Activated CD8-positive, alpha-beta memory T cell treated with anti-CD3 and anti-CD28 coated beads, Interleukin-2, amount 50 U/mL, for 24 hours (primary cell): Measurements from ENCODE around the gene SGK1.

Source experiments
- DNase-seq: peaks from one replicate; pipeline ENCODE4 v3.0.0-alpha.2; 2020; ENCODE audit errors: extremely low read depth

SGK1 gene

DNA sequence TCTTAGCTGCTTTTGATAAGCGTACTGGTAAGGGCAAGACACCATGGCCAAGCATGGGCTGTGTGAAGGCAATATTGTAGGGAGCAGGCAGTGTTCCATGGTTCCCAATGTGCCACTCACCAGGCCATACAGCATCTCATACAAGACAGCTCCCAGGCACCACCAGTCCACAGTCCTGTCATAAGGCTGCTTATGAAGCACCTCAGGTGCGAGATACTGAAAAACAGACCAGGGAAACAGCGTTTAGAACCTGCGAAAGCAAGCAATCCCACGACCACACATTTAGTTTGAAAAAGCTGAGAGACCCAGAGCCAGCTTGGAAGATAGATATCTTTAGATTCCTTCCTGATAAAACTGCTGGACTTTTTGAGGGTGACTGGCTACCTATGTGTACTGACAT, 146.4 kb downstream of the SGK1 start:
- no peak for DNase-seq

DNA sequence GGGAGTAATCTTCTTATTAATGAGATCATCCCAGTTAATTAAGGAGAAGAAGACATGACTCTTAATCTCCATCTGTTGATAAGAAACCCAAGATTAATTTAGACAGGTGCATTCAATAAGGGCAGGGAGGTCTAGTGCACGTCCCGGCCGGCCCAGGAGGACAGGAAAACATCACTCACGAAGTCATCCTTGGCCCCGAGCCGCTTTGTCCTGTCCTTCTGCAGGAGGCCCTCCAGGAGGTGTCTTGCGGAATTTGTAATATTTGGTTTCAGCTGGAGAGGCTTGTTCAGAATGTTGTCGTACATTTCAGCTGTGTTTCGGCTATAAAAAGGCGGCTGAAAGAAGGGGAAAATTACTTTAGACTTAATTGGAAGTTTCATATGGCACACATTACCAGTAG, 147.1 kb downstream of the SGK1 start:
- DNase-seq, result no peak

DNA sequence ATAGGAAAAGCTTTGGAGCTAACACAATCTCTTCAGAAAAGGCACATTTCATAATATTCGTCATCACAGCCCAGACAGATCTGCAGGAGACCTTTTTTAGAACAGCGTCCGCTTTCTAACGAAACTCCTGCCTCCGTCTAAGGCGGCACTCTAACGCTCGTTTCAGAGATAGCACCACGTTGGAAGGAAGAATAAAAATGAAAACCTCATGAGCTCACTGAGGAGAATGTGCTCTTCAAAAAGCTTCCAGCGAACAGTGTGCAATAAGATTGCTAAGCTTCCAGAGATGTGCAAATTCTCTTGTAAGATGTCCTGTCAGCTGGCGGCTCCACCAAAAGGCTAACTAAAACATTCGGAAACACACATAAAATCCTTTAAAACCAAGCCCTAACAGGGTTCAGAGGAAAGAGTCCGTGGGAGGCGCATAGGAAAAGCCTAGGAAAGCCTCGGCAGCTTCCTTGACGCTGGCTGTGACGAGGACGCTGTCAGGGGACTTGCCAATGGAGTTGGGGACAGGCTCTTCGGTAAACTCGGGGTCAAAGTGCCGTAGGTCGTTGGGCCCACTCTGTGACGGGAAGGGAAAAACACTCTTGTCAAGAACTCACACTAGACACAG, 147.9 kb downstream of the SGK1 start:
- no peak for DNase-seq

DNA sequence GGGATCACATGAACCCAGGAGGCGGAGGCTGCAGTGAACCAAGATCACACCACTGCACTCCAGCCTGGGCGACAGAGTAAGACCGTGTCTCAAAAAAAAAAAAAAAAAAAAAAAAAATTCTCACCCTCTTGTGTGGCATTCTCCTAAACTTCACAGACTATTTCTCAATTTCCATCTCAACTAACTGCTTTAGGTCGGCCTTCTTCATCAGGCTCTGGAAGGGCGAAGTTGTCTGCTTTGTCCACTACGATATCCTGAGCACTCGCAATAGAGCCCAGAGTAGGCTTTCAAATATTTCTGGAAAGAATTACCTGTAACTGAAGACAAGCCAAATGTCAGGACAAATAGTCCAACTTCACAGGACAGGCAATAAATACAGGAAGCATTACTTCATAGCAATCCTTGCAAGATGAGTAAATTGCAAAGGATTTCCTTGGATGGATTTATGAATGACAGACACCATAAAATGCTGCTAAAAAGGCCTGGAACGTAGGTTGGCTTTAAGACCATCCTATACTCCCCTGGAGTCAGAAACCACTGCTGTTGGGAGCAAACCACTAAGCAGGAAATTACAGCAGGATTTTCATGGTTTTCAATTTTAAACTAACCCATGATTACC, 149.2 kb downstream of the SGK1 start:
- DNase-seq, result no peak

DNA sequence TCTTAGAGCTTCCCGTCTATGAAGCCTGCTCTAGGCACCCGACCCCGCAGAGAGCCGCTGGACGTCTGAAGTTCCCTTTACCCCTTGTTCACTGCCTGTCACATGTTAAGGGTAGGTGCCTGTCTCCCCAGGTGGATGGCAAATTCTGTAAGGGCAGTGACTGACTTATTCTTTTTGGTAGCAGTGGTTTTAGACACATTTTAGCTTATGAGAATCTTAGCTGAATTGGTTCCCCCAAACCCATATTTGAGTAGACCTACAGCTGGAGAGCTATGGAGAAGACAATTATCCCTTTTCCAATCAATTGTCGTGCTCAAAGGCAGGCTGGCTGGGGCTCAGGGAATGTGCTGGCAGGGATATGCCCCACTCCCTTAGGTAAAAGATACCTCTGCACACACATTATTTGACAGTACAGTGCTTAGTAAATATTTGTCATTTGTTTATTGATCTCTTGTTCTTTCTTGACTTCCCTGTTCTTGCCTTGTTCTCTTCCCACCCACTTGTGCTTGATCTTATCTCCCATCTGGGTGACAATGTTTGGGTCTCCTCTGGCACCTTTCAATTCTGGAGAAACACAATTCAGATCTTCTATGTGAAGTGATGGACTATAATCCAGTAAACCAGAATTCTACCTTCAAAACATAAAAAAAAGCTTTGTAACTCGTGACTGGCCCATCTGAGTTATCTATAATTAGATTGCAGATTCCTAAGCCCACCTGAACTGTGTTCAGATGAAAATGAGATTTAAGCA, 151.2 kb downstream of the SGK1 start:
- no peak for DNase-seq

DNA sequence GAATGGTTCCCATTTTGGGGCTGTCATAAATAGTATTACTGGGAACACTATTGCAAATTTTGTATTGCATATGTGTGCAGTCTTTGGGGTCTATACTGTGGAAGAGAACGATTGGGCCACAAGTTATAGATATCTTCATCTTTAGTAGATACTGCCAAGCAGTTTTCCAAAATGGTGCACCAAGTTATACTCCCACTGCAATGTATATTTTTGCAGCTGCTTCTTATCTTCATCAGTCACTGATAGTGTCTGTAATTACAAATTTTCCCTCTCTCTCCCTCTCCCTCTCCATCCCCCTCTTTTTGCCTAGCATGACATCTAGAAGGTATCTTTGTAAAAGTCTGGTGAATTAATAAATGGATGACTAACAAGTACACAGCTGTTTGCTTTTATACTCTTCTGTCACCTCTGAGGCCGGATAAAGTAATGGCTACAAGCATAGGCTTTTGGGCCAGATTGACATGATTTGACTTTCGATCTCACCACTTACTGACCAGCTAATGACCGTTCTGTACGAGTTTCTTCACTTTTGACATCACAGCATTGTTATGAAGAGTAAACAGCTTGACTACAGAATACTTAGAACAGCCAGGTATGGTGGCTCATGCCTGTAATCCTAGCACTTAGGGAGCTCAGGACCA, 152.2 kb downstream of the SGK1 start:
- no peak for DNase-seq

DNA sequence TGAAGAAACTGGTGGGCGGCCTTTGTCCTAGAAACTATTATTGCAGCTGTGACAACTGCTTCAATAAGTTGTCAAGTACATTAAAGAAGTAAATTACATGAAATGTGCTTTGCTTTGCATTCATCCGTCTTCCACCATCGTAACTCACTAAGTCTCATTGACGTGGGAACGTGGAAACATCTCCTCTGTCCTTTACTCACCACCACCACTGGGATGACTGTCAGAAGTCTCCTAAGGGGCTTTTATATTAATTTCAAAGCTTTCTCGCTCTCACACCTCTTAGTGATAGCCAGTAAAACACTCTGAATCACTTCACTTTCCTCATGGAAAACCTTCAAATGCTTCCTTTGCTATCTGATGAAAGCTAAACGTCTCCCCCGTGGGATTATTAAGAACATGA, 153.6 kb downstream of the SGK1 start:
- no peak for DNase-seq

DNA sequence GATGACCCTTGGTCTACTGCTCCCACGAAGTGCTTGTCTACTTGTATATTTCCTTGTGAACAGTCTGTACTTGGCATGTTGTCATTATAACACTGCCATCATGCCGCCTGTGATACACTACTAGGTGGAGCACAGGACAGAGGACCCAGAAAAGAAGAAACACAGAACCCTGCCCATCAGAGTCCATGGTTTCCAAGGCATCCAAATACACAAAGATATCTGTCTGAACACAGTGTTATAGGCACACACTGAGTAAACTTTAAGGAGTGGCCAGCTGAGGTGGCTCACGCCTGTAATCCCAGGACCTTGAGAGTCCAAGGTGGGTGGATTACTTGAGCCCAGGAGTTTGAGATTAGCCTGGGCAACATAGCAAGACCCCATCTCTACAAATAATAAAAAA, 155.0 kb downstream of the SGK1 start:
- DNase-seq, result no peak

DNA sequence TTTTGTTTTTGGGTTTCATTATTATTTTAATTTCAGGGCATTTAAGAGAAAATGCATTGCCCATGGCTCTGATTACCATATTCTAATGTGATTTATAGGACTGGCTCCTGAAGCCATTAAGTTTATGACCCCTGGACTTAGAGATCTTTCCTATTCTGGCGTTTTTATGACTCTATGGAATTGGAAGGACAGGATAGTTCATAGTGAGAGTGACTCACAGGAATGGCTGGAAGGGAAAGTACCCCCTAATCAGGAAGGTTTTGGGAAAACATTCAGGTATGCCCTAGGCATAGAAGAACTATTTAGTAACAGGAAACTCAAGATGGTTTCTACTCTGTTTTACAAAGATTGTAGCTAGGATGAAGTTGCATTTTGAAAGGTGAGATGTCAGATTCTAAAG, 156.9 kb downstream of the SGK1 start:
- no peak for DNase-seq

DNA sequence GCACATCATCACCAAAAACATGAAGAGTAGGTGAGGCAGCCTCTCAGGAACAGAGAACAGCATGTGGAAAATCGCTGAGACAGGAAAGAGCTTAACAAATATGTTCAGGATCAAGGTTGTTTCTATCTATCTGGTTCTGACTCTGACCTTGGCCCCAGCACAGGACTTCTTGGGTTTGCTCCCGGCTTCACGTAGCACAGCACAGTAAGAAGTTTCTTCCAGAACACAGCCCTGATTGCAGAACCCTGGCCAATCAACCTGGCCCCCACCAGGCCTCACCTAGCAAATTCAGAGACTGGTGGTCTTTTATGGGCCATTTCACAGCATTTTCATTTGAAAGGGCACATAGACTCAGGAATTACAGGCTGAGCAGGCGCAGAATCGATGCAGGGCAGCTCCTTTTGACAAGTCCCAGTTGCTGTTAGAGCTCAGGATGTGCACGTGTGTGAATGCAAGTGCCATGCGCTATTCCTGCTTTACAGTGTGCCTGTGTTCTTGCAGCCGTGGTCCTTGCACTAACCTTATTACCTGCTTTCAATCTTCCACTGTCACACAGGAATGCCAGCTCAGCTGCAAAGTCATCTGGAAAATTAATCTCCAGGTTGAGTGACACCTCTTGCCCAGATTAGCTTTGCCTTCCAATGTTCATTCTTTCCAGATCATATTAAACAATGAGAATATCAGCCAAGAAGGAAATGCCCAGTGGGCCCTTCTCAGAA, 165.0 kb downstream of the SGK1 start:
- DNase-seq, result no peak

DNA sequence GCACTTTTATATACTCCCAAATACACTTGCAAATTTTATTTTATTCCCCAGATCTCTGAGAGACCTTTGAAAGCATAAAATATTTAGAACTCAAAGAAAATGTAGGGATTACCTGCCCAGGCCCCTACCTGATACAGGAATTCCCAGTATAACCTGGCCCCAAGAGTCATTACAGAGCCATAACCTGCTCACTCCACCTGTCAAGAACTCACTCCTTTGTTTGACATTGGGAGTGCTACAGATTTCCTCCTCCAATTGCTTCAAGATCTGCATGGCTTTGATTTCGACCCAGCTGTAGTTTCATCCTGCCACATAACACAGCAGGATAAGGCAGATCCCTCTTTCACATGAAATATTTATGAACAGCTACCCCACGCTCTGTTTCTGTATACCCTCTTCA, 169.3 kb downstream of the SGK1 start:
- DNase-seq, result no peak

DNA sequence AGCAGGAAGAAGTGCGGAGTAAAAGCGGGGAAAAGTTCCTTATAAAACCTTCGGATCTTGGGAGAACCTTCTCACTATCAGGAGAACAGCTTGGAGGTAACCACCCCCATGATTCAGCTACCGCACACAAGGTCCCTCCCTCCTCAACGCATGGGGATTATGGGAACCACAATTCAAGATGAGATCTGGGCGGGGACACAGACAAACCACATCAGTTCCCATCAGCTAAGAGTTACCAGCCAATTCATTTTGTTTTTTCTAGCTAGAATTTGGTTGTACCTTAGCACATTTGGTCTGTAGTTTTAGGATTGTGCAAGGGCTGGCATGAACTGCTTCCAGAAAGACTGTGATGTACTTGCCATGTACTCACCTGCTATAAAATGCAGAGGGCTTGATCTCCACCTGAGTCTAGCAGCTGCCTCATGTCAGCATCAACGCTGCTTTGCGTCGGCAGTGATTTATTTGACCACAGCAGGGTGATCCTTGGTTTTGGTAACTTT, 170.8 kb downstream of the SGK1 start:
- DNase-seq, result no peak

DNA sequence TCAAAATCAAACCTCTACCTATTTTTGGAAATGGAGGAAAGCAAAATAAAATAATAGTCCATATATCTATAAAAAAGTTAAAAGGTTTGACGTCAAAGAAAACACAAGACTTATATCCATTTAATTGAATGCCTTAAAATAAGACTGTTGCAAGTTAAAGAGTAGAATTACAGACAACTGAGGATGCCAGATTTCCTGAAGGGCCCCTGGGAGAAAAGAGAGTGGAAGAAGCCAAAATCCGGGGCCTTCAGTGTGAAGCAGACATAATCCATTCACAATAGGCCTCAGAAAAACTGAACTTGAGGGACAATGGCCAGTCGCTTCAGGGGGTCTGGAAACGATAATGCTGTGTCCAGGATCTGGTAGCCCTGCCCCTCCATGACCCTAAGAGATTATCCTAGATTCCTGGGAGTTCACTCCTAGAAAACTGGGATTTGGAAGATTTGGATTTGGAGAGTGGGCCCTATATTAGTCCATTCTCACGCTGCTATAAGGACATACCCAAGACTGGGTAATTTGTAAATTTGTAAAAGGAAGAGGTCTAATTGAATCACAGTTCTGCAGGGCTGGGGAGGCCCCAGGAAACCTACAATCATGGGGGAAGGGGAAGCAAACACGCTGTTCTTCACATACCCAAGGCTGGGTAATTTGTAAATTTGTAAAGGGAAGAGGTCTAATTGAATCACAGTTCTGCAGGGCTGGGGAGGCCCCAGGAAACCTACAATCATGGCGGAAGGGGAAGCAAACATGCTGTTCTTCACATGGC, 171.5 kb downstream of the SGK1 start:
- no peak for DNase-seq

DNA sequence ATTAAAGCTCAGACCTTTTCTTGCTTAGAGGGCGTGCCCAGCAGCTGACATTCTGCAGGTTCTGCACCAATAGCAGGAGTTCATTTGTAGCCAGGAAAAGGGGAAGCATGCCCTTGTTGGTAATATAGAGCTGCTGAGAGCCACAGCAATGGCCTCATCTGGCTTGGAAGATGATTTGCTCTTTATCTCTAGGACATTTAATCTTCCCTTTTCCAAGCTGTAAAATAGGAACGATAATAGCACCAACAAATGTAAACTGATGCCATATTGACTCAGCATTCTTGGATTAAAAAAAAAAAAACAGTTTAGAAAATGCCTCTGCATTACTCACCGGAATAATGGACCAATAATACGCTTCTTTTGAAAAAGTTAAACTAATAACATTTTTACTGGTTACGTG, 172.1 kb downstream of the SGK1 start:
- DNase-seq, result no peak

DNA sequence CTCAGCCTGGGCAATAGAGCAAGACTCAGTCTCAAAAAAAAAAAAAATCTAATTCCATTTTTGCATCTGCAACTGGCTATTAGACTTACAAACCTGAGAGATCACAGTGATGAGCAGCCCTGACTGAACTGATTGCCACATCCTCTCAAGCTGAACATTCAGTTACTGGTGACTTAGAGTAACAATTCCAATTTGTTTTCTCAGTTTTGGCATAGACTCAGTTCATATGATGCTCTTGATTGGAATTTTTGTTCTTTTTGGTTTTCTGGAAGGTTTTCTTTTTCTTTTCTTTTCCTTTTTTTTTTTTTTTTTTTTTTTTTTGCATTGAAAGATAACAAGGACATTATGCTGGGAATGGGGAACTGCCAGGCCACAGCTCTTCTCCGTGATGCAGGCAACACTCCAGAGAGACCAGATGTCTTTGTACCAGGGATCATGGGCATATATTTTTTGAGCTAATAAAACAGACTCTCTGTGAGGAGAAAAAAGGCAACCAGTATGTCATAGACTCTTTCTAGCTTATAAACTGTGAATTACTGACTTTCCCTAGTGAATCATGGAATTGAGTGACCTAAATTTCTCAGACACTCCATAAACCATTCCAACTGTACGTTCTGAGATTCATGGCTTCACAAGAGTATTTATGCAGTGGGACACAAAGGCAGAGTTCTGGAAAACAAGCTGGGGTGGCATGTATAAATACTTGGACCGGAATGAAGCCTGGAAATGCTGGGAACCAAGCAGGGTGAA, 179.5 kb downstream of the SGK1 start:
- no peak for DNase-seq

DNA sequence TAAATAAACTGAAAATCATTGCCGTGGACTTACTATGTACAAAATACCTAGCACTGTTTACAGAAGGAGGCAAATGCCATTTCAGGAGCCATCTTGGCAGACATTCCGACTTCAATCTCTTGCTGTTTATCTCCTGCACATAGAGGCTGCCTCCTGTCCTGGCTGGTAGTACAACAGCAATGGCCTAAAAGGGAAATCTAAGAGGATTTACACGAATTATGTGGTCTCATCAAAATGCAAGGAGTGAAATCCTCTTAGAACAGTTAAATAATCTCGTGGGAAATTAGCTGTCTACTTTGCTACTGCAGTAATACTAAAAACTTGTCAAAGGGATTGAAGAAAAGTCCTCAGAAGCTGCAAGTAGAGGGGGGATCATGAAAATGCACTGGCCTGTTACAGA, 183.3 kb downstream of the SGK1 start:
- DNase-seq, result no peak

DNA sequence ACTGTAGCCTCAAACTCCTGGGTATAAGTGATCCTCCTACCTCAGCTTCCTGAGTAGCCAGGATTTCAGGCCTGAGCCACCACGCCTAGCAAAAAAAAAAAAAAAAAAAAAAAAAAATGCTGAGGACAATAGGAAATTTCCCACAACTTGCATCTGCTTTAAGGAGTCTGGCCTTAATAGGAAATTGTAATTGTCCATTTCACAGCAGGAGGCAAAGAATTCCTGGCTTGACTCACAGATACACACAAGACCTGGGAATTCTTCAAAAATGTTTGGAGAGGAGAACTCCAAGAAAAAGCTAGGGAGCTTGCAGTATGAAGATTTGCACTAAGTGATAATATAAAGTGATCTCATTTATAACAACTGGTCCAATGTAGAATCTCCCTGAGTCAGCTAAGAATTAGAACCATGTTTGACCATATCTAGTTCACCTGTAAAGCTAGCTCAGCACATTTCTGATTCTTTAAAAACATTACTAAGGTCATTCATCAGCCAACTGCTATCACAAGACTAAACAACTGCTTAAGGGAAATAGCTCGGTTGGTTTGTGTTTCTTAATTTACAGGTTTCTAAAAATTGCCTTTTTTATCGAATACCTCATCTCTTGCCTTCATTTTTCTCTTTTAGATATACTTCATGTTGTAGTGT, 185.3 kb downstream of the SGK1 start:
- DNase-seq, result no peak

DNA sequence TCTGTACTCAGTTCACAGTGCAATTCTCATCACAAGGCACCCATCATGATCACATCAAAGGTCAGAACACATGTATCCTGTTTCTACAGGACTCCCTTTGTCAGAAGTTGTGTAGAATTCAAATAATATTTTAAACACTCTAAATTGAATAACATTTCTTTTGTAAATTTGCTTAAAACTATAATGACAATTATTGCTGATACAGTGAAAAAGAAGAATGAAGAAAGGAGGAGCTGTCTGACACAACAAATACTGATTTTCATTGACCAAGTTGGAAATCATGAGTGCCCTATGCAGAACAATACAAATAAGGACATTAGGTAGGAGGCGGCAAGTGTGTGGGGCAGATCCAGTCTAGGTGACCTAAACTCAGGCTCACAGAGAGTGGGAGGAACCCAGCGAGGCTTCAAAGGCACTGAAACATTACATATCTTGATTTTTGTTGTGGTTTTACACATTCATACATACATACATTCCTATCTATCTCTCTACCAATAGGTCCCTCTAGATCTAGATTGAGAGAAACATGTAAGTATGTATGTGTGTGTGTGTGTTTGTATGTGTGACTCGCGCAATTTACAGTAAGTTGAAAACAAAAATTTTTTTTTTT, 186.3 kb downstream of the SGK1 start:
- no peak for DNase-seq

DNA sequence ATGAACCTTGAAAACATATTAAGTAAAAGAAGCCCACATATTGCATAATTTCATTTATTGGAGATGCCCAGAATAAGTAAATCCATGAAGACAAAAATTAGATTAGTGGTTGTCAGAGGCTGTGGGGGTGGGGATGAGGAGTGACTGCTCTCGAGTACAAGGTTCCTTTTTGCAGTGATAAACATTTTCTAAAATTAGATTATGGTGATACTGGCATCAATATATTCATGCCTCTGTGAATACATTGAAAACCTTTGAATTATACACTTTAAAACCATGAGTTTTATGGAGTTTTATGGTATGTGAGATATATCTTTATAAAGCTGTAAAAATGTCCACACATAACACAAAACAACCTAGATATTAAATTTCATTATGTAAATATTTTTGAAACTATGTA, 189.8 kb downstream of the SGK1 start:
- DNase-seq, result no peak
